ENCODE data around the gene NIT1. TPM values are rescaled to one million over a fixed set of nuclear protein-coding genes. Genes with fewer than 3 reads are reported as not detected.
A peak's percentile ranks its signal among the peaks of the same experiment; 100 is the strongest.

Gene NIT1
- total RNA-seq, 1 experiment from 2014 or later: 47.2 TPM

- Mint-ChIP-seq H3K27me3 (ENCODE audit: low read depth) (no peaks in the 10 kb centered on the region; the same call in 1 of the 2 replicates), H3K27ac (no peak overlapping the region), H3K9me3 (no peaks in the 10 kb centered on the region), H3K4me3 (no peak overlapping the region), H3K36me3 (no peaks in the 10 kb centered on the region), H3K4me1 (peaks cover 21% of the 10 kb centered on the region)
- DNase-seq (ENCODE audit: low spot score) (no peak), ATAC-seq (no peak)
- ChIA-PET CTCF (no interaction called here), POLR2A (no interaction called here)
- TF ChIP-seq USF2 (CRISPR knock-in tag; IDR thresholded peaks at IDR 0.05): no peak
- TF ChIP-seq KAT7 (CRISPR knock-in tag; IDR thresholded peaks at IDR 0.05; ENCODE audit: borderline replicate concordance): no peak
Measured at GRCh38 chr1:161077426-161077825, 40.5 kb upstream of the NIT1 start.

- no peak for DNase-seq (ENCODE audit: low spot score)
Measured at GRCh38 chr1:161079436-161080110, 38.3 kb upstream of the NIT1 start.

GRCh38 chr1:161080441-161081405 is 37.2 kb upstream of the NIT1 start:
- ATAC-seq: no peak
- H3K27ac Mint-ChIP-seq: no peak overlapping the region
- TF ChIP-seq FOXP1 (CRISPR knock-in tag; IDR thresholded peaks at IDR 0.05; ENCODE audit: borderline replicate concordance) (no peak), ZNF263 (CRISPR knock-in tag; IDR thresholded peaks at IDR 0.05; ENCODE audit: low read depth) (no peak), EMX1 (CRISPR knock-in tag; IDR thresholded peaks at IDR 0.05) (no peak), FOXP4 (CRISPR knock-in tag; IDR thresholded peaks at IDR 0.05) (no peak), SMAD4 (CRISPR knock-in tag; IDR thresholded peaks at IDR 0.05) (no peak), ZNF232 (CRISPR knock-in tag; IDR thresholded peaks at IDR 0.05) (no peak), ZBTB43 (CRISPR knock-in tag; IDR thresholded peaks at IDR 0.05) (no peak), JUN (CRISPR knock-in tag; IDR thresholded peaks at IDR 0.05) (no peak), USF2 (CRISPR knock-in tag; IDR thresholded peaks at IDR 0.05) (no peak), SOX15 (CRISPR knock-in tag; IDR thresholded peaks at IDR 0.05) (no peak), NFATC4 (CRISPR knock-in tag; IDR thresholded peaks at IDR 0.05) (no peak), ATF6 (CRISPR knock-in tag; IDR thresholded peaks at IDR 0.05) (no peak), AR (CRISPR knock-in tag; IDR thresholded peaks at IDR 0.05) (no peak), ZNF121 (CRISPR knock-in tag; IDR thresholded peaks at IDR 0.05) (no peak)

More at GRCh38 chr1:161079436-161080110, 38.3 kb upstream of the NIT1 start:
- Mint-ChIP-seq H3K4me1 (peaks cover 27% of the 10 kb centered on the region), H3K4me3 (no peak overlapping the region), H3K36me3 (no peaks in the 10 kb centered on the region), H3K27me3 (ENCODE audit: low read depth) (no peaks in the 10 kb centered on the region; the same call in 1 of the 2 replicates), H3K27ac (no peak overlapping the region), H3K9me3 (no peaks in the 10 kb centered on the region)
- TF ChIP-seq USF2 (CRISPR knock-in tag; IDR thresholded peaks at IDR 0.05) (no peak), EMX1 (CRISPR knock-in tag; IDR thresholded peaks at IDR 0.05) (no peak), NR1H2 (CRISPR knock-in tag; IDR thresholded peaks at IDR 0.05) (no peak)
- peak; percentile 33 for ATAC-seq
- ChIA-PET POLR2A (interaction anchor here (0.6 kb wide), 1 partner anchor 108 kb away, joined by 7 read pairs; no protein-coding TSS in a partner anchor), CTCF (interaction anchor here (0.9 to 2.8 kb wide), 8 partner anchors 8 to 41 kb away, joined by 3 to 24 read pairs (median 4); partner anchors contain the start of genes ARHGAP30, KLHDC9 and NECTIN4)

More at GRCh38 chr1:161080441-161081405, 37.2 kb upstream of the NIT1 start:
- ChIA-PET POLR2A (no interaction called here), CTCF (interaction anchor here (0.9 to 2.8 kb wide), 7 partner anchors 8 to 37 kb away, joined by 3 to 24 read pairs (median 5); partner anchors contain the start of genes KLHDC9, NECTIN4, NIT1 and PFDN2)
- Mint-ChIP-seq H3K4me3 (no peak overlapping the region), H3K4me1 (peaks cover 30% of the 10 kb centered on the region), H3K27me3 (ENCODE audit: low read depth) (no peaks in the 10 kb centered on the region; the same call in 1 of the 2 replicates), H3K9me3 (no peaks in the 10 kb centered on the region), H3K36me3 (no peaks in the 10 kb centered on the region)
- no peak for DNase-seq (ENCODE audit: low spot score)

Data from WTC11 (cell line).